Measurements from ENCODE around the gene VPS72. TPM values are rescaled to one million over a fixed set of nuclear protein-coding genes. Genes with fewer than 3 reads are reported as not detected.
A peak's percentile ranks its signal among the peaks of the same experiment; 100 is the strongest.

The VPS72 gene
- total RNA-seq, 2 experiments from 2014 or later, result 12.7 to 17.2 TPM

- peaks cover 18% of the 10 kb centered on the region for H3K4me1 Mint-ChIP-seq (ENCODE audit: low read depth)
- H3K4me3 Mint-ChIP-seq, result peak overlapping the region; percentile 98
- no peak overlapping the region for H3K27ac Mint-ChIP-seq
- ChIA-PET POLR2A (interaction anchor here (1.5 to 5.4 kb wide), 2 partner anchors 10 to 27 kb away, joined by 3 to 26 read pairs; partner anchors contain the start of gene TNFAIP8L2), CTCF (no interaction called here)
- no peak overlapping the region for H3K4me3 ChIP-seq (ENCODE audit: low read length)
- no peaks in the 10 kb centered on the region for H3K9me3 ChIP-seq (ENCODE audit: control insufficient read depth in 1 of 2, insufficient read depth in 1 of 2, low read length in 2 of 2)
- H3K36me3 Mint-ChIP-seq (ENCODE audit: low read depth), result peaks cover 5% of the 10 kb centered on the region
- ATAC-seq (ENCODE audit: poor library complexity) (no peak), DNase-seq (no peak)
- intact Hi-C loops (cut with DNase I, micrococcal nuclease), result no loop called here
- peaks cover 26% of the 10 kb centered on the region for H3K4me1 ChIP-seq (ENCODE audit: insufficient read depth, low read length)
- H3K27ac ChIP-seq (ENCODE audit: low read depth in 1 of 2, low read length in 2 of 2), result no peak overlapping the region
- no peaks in the 10 kb centered on the region for H3K27me3 Mint-ChIP-seq
- no peaks in the 10 kb centered on the region for H3K27me3 ChIP-seq (ENCODE audit: control insufficient read depth in 1 of 2, insufficient read depth in 2 of 2, low read length in 2 of 2)
- no peaks in the 10 kb centered on the region for H3K9me3 Mint-ChIP-seq
- no peaks in the 10 kb centered on the region for H3K36me3 ChIP-seq (ENCODE audit: insufficient read depth, low read length)
- TF ChIP-seq CTCF (IDR thresholded peaks at IDR 0.05), result no peak
These were observed 42.3 kb downstream of the VPS72 start for GRCh38 chr1:151147665-151148064.

GRCh38 chr1:151147132-151147503 lies 42.9 kb downstream of the VPS72 start:
- Histone ChIP-seq H3K4me3 (ENCODE audit: low read length) (peak overlapping the region; percentile 81), H3K27ac (ENCODE audit: low read depth in 1 of 2, low read length in 2 of 2) (no peak overlapping the region), H3K9me3 (ENCODE audit: control insufficient read depth in 1 of 2, insufficient read depth in 1 of 2, low read length in 2 of 2) (no peaks in the 10 kb centered on the region), H3K27me3 (ENCODE audit: control insufficient read depth in 1 of 2, insufficient read depth in 2 of 2, low read length in 2 of 2) (no peaks in the 10 kb centered on the region), H3K4me1 (ENCODE audit: insufficient read depth, low read length) (peaks cover 26% of the 10 kb centered on the region), H3K36me3 (ENCODE audit: insufficient read depth, low read length) (no peaks in the 10 kb centered on the region)
- POLR2A ChIA-PET, result interaction anchor here (5.4 kb wide), 1 partner anchor 10 kb away, joined by 26 read pairs; the partner anchor contains the start of gene TNFAIP8L2
- ATAC-seq (ENCODE audit: poor library complexity) (no peak), DNase-seq (no peak)
- H3K4me3 Mint-ChIP-seq, result peak overlapping the region; percentile 98
- H3K4me1 Mint-ChIP-seq (ENCODE audit: low read depth), result peaks cover 18% of the 10 kb centered on the region
- no peak for TF ChIP-seq CTCF (IDR thresholded peaks at IDR 0.05)
- H3K27me3 Mint-ChIP-seq, result no peaks in the 10 kb centered on the region
- H3K27ac Mint-ChIP-seq, result peak overlapping the region; percentile 76
- CTCF ChIA-PET, result no interaction called here
- peaks cover 5% of the 10 kb centered on the region for H3K36me3 Mint-ChIP-seq (ENCODE audit: low read depth)
- no peaks in the 10 kb centered on the region for H3K9me3 Mint-ChIP-seq
- intact Hi-C loops (cut with DNase I, micrococcal nuclease), result no loop called here

GRCh38 chr1:151146412-151147131 lies 43.4 kb downstream of the VPS72 start, which contains the start of gene SEMA6C:
SEMA6C (minus strand) TSS chr1:151146631; CDS start chr1:151142621, 4,010 bp downstream.
- Mint-ChIP-seq H3K4me1 (ENCODE audit: low read depth) (peaks cover 18% of the 10 kb centered on the region), H3K36me3 (ENCODE audit: low read depth) (peaks cover 5% of the 10 kb centered on the region), H3K27me3 (no peaks in the 10 kb centered on the region), H3K4me3 (peak within 1 kb of the TSS; percentile 98), H3K9me3 (no peaks in the 10 kb centered on the region), H3K27ac (peak within 1 kb of the TSS; percentile 76)
- DNase-seq (peak; percentile 71 to 92 (median 83)), ATAC-seq (ENCODE audit: poor library complexity) (peak; percentile 99)
- H3K9me3 ChIP-seq (ENCODE audit: control insufficient read depth in 1 of 2, insufficient read depth in 1 of 2, low read length in 2 of 2), result no peaks in the 10 kb centered on the region
- H3K27me3 ChIP-seq (ENCODE audit: control insufficient read depth in 1 of 2, insufficient read depth in 2 of 2, low read length in 2 of 2), result no peaks in the 10 kb centered on the region
- peaks cover 26% of the 10 kb centered on the region for H3K4me1 ChIP-seq (ENCODE audit: insufficient read depth, low read length)
- peak within 1 kb of the TSS; percentile 81 for H3K4me3 ChIP-seq (ENCODE audit: low read length)
- ChIA-PET POLR2A (interaction anchor here (5.4 kb wide), 1 partner anchor 11 kb away, joined by 26 read pairs; the partner anchor contains the start of gene TNFAIP8L2), CTCF (interaction anchor here (0.5 kb wide), 1 partner anchor 75 kb away, joined by 3 read pairs; no protein-coding TSS in a partner anchor)
- no peak for TF ChIP-seq CTCF (IDR thresholded peaks at IDR 0.05)
- no peaks in the 10 kb centered on the region for H3K36me3 ChIP-seq (ENCODE audit: insufficient read depth, low read length)
- H3K27ac ChIP-seq (ENCODE audit: low read depth in 1 of 2, low read length in 2 of 2), result no peak within 1 kb of the TSS
- intact Hi-C loops (cut with DNase I, micrococcal nuclease), result no loop called here

Measured in CD4-positive, alpha-beta T cell (primary cell).